ENCODE measurements around the gene BRF1. TPM values are rescaled to one million over a fixed set of nuclear protein-coding genes. Genes with fewer than 3 reads are reported as not detected.

BRF1 gene
- total RNA-seq, 4 donors from 2014 or later = 22.2 to 37.9 (median 26.2) TPM

GRCh38 chr14:105311838-105312237 is 11.0 kb upstream of the BRF1 start:
- Histone ChIP-seq H3K9me3 (no peaks in the 10 kb centered on the region), H3K27me3 (no peaks in the 10 kb centered on the region), H3K36me3 (no peaks in the 10 kb centered on the region), H3K4me1 (peaks cover 23 to 33% (median 25%) of the 10 kb centered on the region in 3 donors), H3K4me3 (no peak overlapping the region), H3K27ac (no peak overlapping the region)
- no peak for TF ChIP-seq CTCF (IDR thresholded peaks at IDR 0.05)
- DNase-seq = no peak
- intact Hi-C loops (cut with DNase I) = no loop called here
- no CpG with 5 or more reads among the region's 12 CpGs for WGBS, 2 donors

DNA sequence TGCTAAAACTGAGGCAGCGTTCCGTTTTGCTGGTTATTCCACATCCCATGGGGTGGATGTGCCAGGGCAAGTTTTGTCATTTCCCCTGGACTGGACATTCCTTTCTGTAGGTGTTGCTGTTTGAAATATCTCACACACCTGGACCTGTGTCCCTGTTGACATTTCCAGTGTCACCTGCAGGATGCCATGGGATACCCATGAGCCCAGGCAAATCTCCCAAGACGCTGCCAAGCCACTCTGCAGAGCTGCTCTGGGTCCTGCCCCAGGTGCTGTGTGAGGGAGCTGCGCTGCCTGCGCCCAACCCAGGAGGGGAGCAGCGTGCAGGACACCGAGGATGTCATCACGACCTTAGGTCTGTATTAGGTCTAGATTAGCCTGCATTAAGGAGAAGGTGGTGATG is 8.6 kb upstream of the BRF1 start:
- no peaks in the 10 kb centered on the region for H3K36me3 ChIP-seq
- 87 to 91% methylated on average over 2 to 8 of the region's 8 CpGs for WGBS, 2 donors
- intact Hi-C loops (cut with DNase I) = no loop called here
- H3K4me1 ChIP-seq = peaks cover 6 to 23% (median 10%) of the 10 kb centered on the region in 3 donors
- no peak for DNase-seq
- no peaks in the 10 kb centered on the region for H3K9me3 ChIP-seq
- no peaks in the 10 kb centered on the region for H3K27me3 ChIP-seq
- H3K4me3 ChIP-seq = no peak overlapping the region
- no peak for TF ChIP-seq CTCF (IDR thresholded peaks at IDR 0.05)
- TF ChIP-seq POLR2A (IDR thresholded peaks at IDR 0.05) = no peak
- H3K27ac ChIP-seq = no peak overlapping the region

- no peak overlapping the region for H3K4me3 ChIP-seq
- no peaks in the 10 kb centered on the region for H3K27me3 ChIP-seq
- H3K4me1 ChIP-seq = peaks cover 0 to 30% (median 0%) of the 10 kb centered on the region in 3 donors
- no peak overlapping the region for H3K27ac ChIP-seq
- no peak for DNase-seq
- intact Hi-C loops (cut with DNase I) = no loop called here
- TF ChIP-seq POLR2A (IDR thresholded peaks at IDR 0.05) = no peak
- TF ChIP-seq CTCF (IDR thresholded peaks at IDR 0.05) = no peak
- no peaks in the 10 kb centered on the region for H3K9me3 ChIP-seq
- WGBS, 2 donors = 72 to 89% methylated on average over 3 to 4 of the region's 4 CpGs
- no peaks in the 10 kb centered on the region for H3K36me3 ChIP-seq
These were observed 6.4 kb upstream of the BRF1 start for GRCh38 chr14:105307052-105307727.

DNA sequence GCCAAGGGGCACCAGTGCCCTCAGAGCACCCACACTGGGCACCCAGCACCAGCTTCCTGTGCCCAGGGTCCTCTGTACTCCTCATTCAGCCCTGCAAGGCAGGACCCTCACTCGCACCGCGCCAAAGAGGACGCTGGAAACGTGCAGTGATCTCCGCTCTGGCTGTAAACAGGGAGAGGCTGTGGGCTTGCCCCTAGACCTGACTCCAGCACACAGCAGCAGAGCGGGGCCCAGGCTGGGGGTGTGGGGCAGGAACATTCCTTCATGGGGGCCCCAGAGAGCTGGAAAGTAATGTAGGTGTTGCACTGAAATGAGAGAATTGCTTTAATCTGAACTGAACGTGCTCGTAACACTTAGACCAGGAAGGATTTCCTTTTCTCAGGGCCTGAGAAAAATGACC is 5.0 kb upstream of the BRF1 start:
- TF ChIP-seq CTCF (IDR thresholded peaks at IDR 0.05) (no peak), POLR2A (IDR thresholded peaks at IDR 0.05) (no peak)
- H3K4me3 ChIP-seq = no peak overlapping the region
- 64 to 84% methylated on average over 6 to 7 of the region's 9 CpGs for WGBS, 2 donors
- no peaks in the 10 kb centered on the region for H3K9me3 ChIP-seq
- intact Hi-C loops (cut with DNase I) = no loop called here
- H3K36me3 ChIP-seq = no peaks in the 10 kb centered on the region
- H3K4me1 ChIP-seq = peaks cover 0 to 40% (median 0%) of the 10 kb centered on the region in 3 donors
- H3K27me3 ChIP-seq = no peaks in the 10 kb centered on the region
- no peak overlapping the region for H3K27ac ChIP-seq
- DNase-seq = no peak

DNA sequence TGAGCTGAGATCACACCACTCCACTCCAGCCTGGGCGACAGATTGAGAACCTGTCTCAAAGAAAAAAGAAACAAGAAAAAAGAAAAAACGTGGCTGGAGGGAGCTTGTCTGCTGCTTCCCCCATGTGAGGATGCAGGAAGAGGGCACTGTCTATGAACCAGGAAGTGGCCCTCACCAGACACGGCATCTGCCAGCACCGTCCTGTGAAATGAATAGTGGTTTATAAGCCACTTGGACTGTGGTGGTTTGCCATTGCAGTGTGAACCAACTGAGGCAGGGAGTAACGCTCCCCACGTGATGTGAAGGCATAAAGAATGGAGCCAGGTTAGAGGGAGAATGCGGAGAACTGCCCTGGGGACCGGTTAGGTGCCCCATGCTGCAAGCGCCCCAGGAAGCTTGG is 4.5 kb upstream of the BRF1 start:
- intact Hi-C loops (cut with DNase I) = no loop called here
- Histone ChIP-seq H3K27me3 (no peaks in the 10 kb centered on the region), H3K9me3 (no peaks in the 10 kb centered on the region), H3K4me1 (peaks cover 0 to 40% (median 0%) of the 10 kb centered on the region in 3 donors), H3K4me3 (no peak overlapping the region), H3K36me3 (no peaks in the 10 kb centered on the region), H3K27ac (no peak overlapping the region)
- TF ChIP-seq POLR2A (IDR thresholded peaks at IDR 0.05) (no peak), CTCF (IDR thresholded peaks at IDR 0.05) (no peak)
- DNase-seq = no peak
- 75 to 79% methylated on average over 7 to 9 of the region's 9 CpGs for WGBS, 2 donors

Data from esophagus squamous epithelium (tissue), 5 donors.